Measurements from ENCODE around the gene CENPS. TPM values are rescaled to one million over a fixed set of nuclear protein-coding genes. Genes with fewer than 3 reads are reported as not detected.
A peak's percentile ranks its signal among the peaks of the same experiment; 100 is the strongest.

CENPS gene
- total and polyA plus RNA-seq, 9 of the 15 experiments (the other 6 are each of a cell fraction or from before 2014, with no cell fraction given), result 10.2 to 36.0 (median 26.0) TPM

DNA sequence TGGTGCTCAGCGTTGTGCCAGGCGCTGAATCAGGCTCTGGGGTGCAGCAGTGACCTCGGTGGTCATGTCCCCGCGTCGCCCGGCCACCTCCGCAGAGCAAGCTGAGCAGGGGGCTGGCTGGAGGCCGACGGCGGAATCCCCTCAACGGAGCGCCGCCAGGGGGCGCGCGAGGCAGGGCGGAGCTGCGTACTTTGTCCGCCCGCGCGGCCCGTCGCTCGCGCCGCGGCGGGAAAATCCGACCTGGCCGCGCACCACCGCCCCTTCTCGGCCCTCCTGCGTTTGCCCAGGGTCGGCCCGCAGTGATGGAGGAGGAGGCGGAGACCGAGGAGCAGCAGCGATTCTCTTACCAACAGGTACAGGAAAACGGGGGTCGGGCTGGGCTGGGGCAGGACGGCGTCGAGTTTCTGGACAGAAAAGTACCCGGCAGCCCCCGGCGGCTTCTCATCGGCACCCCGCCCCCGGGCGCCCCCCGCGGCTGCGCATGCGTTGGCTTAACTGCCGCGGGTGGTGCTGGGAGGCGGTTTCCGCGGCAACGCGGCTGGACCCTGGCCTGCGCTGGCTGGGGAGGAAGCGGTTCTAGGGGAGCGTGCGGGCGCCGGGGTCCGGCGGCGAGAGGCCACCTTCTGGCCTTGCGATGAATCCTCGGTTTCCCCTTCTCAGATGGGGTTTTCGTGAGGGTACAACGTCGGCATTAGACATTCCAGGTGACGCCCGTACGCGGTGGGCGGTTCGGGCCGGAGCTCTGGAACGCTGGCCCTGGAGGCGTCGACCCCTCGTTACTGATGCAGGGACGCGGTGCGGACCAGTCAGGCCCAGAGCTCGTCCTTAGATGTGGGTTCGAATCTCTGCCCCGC, at the start of gene CENPS (continued):
- TF ChIP-seq E2F8 (IDR thresholded peaks at IDR 0.05; ENCODE audit: low read depth, partially characterized antibody) (peak; percentile 99), PCBP2 (IDR thresholded peaks at IDR 0.05; ENCODE audit: low read depth, low read length, poor library complexity, severe bottlenecking) (no peak), SMARCB1 (IDR thresholded peaks at IDR 0.05; ENCODE audit: insufficient read length, low read depth) (no peak), HMGN3 (IDR thresholded peaks at IDR 0.05; ENCODE audit: borderline replicate concordance, extremely low read depth, insufficient read length, low read depth, low read length) (peak; percentile 69), NRF1 (conservative IDR thresholded peaks at IDR 0.05 in 1 of 2, IDR thresholded peaks at IDR 0.05 in 1 of 2) (peak; percentile 99), SMAD2 (IDR thresholded peaks at IDR 0.05; ENCODE audit: low read depth, low read length) (no peak), ZNF561 (CRISPR knock-in tag; conservative IDR thresholded peaks at IDR 0.05) (no peak), ZSCAN29 (IDR thresholded peaks at IDR 0.05) (peak; percentile 66; the same call in 1 of the 2 replicates), SMAD4 (CRISPR knock-in tag; conservative IDR thresholded peaks at IDR 0.05) (peak; percentile 93), BDP1 (IDR thresholded peaks at IDR 0.05; ENCODE audit: insufficient read depth, insufficient read length) (no peak), SRF (CRISPR knock-in tag; IDR thresholded peaks at IDR 0.05) (peak in 1 of 2 experiments; percentile 84; a peak in 2 of 4 replicates), PYGO2 (tag; IDR thresholded peaks at IDR 0.05) (no peak), PHF20 (IDR thresholded peaks at IDR 0.05; ENCODE audit: partially characterized antibody) (peak; percentile 77), CREM (IDR thresholded peaks at IDR 0.05; ENCODE audit: low read depth) (peak; percentile 76), ZNF41 (CRISPR knock-in tag; conservative IDR thresholded peaks at IDR 0.05) (peak; percentile 71; the same call in 1 of the 2 replicates), FOXA1 (IDR thresholded peaks at IDR 0.05; ENCODE audit: borderline replicate concordance) (no peak), GATAD2A (IDR thresholded peaks at IDR 0.05) (peak; percentile 89; the same call in 1 of the 2 replicates), NR2C2 (CRISPR knock-in tag; IDR thresholded peaks at IDR 0.05) (peak; percentile 84), NR2C2 (tag; IDR thresholded peaks at IDR 0.05) (peak; percentile 75), ZNF280A (IDR thresholded peaks at IDR 0.05; ENCODE audit: low read depth, partially characterized antibody) (no peak), SMARCA4 (IDR thresholded peaks at IDR 0.05) (no peak), ZNF57 (CRISPR knock-in tag; IDR thresholded peaks at IDR 0.05) (no peak)
- TF ChIP-seq, protein P1, sequence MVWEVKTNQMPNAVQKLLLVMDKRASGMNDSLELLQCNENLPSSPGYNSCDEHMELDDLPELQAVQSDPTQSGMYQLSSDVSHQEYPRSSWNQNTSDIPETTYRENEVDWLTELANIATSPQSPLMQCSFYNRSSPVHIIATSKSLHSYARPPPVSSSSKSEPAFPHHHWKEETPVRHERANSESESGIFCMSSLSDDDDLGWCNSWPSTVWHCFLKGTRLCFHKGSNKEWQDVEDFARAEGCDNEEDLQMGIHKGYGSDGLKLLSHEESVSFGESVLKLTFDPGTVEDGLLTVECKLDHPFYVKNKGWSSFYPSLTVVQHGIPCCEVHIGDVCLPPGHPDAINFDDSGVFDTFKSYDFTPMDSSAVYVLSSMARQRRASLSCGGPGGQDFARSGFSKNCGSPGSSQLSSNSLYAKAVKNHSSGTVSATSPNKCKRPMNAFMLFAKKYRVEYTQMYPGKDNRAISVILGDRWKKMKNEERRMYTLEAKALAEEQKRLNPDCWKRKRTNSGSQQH (CRISPR knock-in tag; IDR thresholded peaks at IDR 0.05), result peak; percentile 85

Measured in K562 (cell line).